GM12878 (cell line): ENCODE measurements around the gene EMILIN3. TPM values are rescaled to one million over a fixed set of nuclear protein-coding genes. Genes with fewer than 3 reads are reported as not detected.

ENCODE experiments used
- ATAC-seq: fragments of 200-7000 bp; cut with Tn5 transposase; 3 replicates; pipeline ENCODE4 v1.9.1; 2020; ENCODE audit warnings: mild to moderate bottlenecking, moderate library complexity
- BruUV-seq: library from RNA; stranded (reverse); fragments of 400-500 nt; replicated peaks from 2 replicates; lab custom pipeline; 2021; lab: Mats Ljungman, UMichigan
- CTCF ChIA-PET: fragments of 300-600 bp; sonication (Branson Sonifier 250); formaldehyde crosslinking; extraction: SDS; loops from one replicate; lab custom pipeline; 2021; ENCODE audit warnings: inconsistent platforms; lab: Yijun Ruan, JAX
- POLR2A ChIA-PET: fragments of 350-600 bp; formaldehyde crosslinking; extraction: SDS; loops from one replicate; lab custom pipeline; 2021; ENCODE audit warnings: inconsistent platforms; lab: Charles Lee
- RAD21 ChIA-PET: fragments of 300-600 bp; sonication (Branson Sonifier 250); formaldehyde crosslinking; loops from one replicate; lab custom pipeline; 2023; ENCODE audit warnings: antibody characterized with exemption; ENCODE audit not compliant: unreplicated experiment; lab: Charles Lee
- SMC1A ChIA-PET: fragments of 300-600 bp; sonication (Branson Sonifier 250); formaldehyde crosslinking; loops from one replicate; lab custom pipeline; 2023; ENCODE audit not compliant: unreplicated experiment, uncharacterized antibody; lab: Charles Lee
- DNase-seq: peaks from one replicate; pipeline ENCODE4 v3.0.0-alpha.2; 2011; ENCODE audit warnings: low read depth, low spot score
- FAIRE-seq: peaks from 3 replicates; lab custom pipeline; 2011; peaks lifted over from hg19 to GRCh38; lab: Jason Lieb, UNC
- H2AFZ ChIP-seq: 2 replicates; pipeline ENCODE4 v1.6.0; 2011; ENCODE audit warnings: low read depth, low read length, control low read depth; ENCODE audit not compliant: control insufficient read depth
- H3K27ac ChIP-seq: 2 replicates; pipeline ENCODE4 v1.5.1; 2011; ENCODE audit warnings: control low read depth; ENCODE audit not compliant: control insufficient read depth, insufficient read depth
- H3K27me3 ChIP-seq, 2 experiments: replicated peaks in 1 of 2; 2 replicates each; pipeline versions ENCODE4 v1.6.0 to v1.6.1; 2011; ENCODE audit warnings: low read length in 1 of 2; ENCODE audit not compliant: control insufficient read depth in 2 of 2, insufficient read depth in 2 of 2
- H3K36me3 ChIP-seq, 2 experiments: 2 replicates each; pipeline ENCODE4 v1.5.1; 2011; ENCODE audit warnings: low read length in 1 of 2; ENCODE audit not compliant: control insufficient read depth in 2 of 2, insufficient read depth in 2 of 2
- H3K4me1 ChIP-seq: 2 replicates; pipeline ENCODE4 v1.6.1; 2011; ENCODE audit warnings: mild to moderate bottlenecking, low read length, moderate library complexity, mixed read lengths; ENCODE audit not compliant: control insufficient read depth, insufficient read depth
- H3K4me2 ChIP-seq: 2 replicates; pipeline ENCODE4 v1.6.0; 2011; ENCODE audit warnings: control low read depth; ENCODE audit not compliant: control insufficient read depth, insufficient read depth
- H3K4me3 ChIP-seq: fragments of 200-600 bp; sonication (generic); 2 replicates; pipeline ENCODE4 v1.5.1; 2016
- H3K79me2 ChIP-seq: 2 replicates; pipeline ENCODE4 v1.6.0; 2011; ENCODE audit warnings: low read length; ENCODE audit not compliant: control insufficient read depth, insufficient read depth
- H3K9ac ChIP-seq: 2 replicates; pipeline ENCODE4 v1.8.0; 2011; ENCODE audit warnings: low read length, control low read depth, mixed read lengths; ENCODE audit not compliant: control insufficient read depth, insufficient read depth
- H3K9me3 ChIP-seq: replicated peaks from 3 replicates; pipeline ENCODE4 v1.5.1; 2011; ENCODE audit warnings: mild to moderate bottlenecking, low read length; ENCODE audit not compliant: control insufficient read depth, insufficient read depth
- H4K20me1 ChIP-seq: 2 replicates; pipeline ENCODE4 v1.6.0; 2011; ENCODE audit not compliant: control insufficient read depth, insufficient read depth
- KDM1A ChIP-seq: fragments of 200-600 bp; sonication (generic); IDR thresholded peaks from 2 replicates; pipeline ENCODE4 v1.6.1; 2016; ENCODE audit warnings: borderline replicate concordance
- NR2F1 ChIP-seq: fragments of 450-650 bp; conservative IDR thresholded peaks from 2 replicates; pipeline ENCODE4 v1.6.1; 2017; ENCODE audit warnings: mild to moderate bottlenecking
- NRF1 ChIP-seq: conservative IDR thresholded peaks from 2 replicates; pipeline ENCODE4 v1.6.1; 2011; ENCODE audit warnings: mild to moderate bottlenecking, low read depth, low read length, improper control_type of control experiment
- SMC3 ChIP-seq: IDR thresholded peaks from 2 replicates; pipeline ENCODE4 v1.6.1; 2011; ENCODE audit warnings: low read length, improper control_type of control experiment, borderline replicate concordance
- SPI1 ChIP-seq: IDR thresholded peaks from 2 replicates; pipeline ENCODE4 v1.6.1; 2011; ENCODE audit warnings: low read depth, mild to moderate bottlenecking, low read length, moderate library complexity, borderline replicate concordance; ENCODE audit not compliant: insufficient read depth
- SUPT20H ChIP-seq: IDR thresholded peaks from 2 replicates; pipeline ENCODE4 v1.6.1; 2011; ENCODE audit warnings: low read depth, mild to moderate bottlenecking, low read length, moderate library complexity, borderline replicate concordance; ENCODE audit not compliant: control insufficient read depth
- USF2 ChIP-seq: IDR thresholded peaks from 2 replicates; pipeline ENCODE4 v1.6.1; 2011; ENCODE audit warnings: low read depth, low read length, improper control_type of control experiment, borderline replicate concordance
- ZBED1 ChIP-seq: IDR thresholded peaks from 2 replicates; pipeline ENCODE4 v1.6.1; 2016; ENCODE audit warnings: borderline replicate concordance
- ZBTB4 ChIP-seq: fragments of 450-650 bp; formaldehyde crosslinking; IDR thresholded peaks from 2 replicates; pipeline ENCODE4 v1.4.0; 2022; ENCODE audit warnings: mild to moderate bottlenecking, moderate library complexity
- ZNF384 ChIP-seq: IDR thresholded peaks from 2 replicates; pipeline ENCODE4 v1.6.1; 2012; ENCODE audit warnings: low read depth, mild to moderate bottlenecking, low read length, improper control_type of control experiment, borderline replicate concordance
- WGBS: methylation state at CpG from one replicate; pipeline ENCODE4 v1.1.6; 2016; ENCODE audit warnings: low lambda C conversion rate; ENCODE audit not compliant: insufficient replicate concordance, insufficient coverage; ENCODE audit errors: missing lambda C conversion rate; 5-methylcytosine and 5-hydroxymethylcytosine counted together
- in situ Hi-C: fragments of 300-500 bp; cut with MboI; formaldehyde crosslinking; loops from 9 replicates; pipeline ENCODE4 v1.14.3; 2018; ENCODE audit warnings: mixed read lengths
- intact Hi-C: fragments of 100-400 bp; cut with micrococcal nuclease; formaldehyde crosslinking; loops from one replicate; pipeline ENCODE4 v1.14.2; 2022; ENCODE audit not compliant: unreplicated experiment
- polyA plus RNA-seq, 11 experiments: library from polyadenylated mRNA; depleted of rRNA in 4 of 11; unstranded in 6 of 11; stranded (reverse) in 5 of 11; fragments of >200 nt; fragmentation: Nextera tagmentation in 4 of 11; fragmentation: Illumina TruSeq in 1 of 11; extraction: Ambion mirVana in 4 of 11; extraction: Trizol in 1 of 11; gene quantifications; 1 replicate in 1 of 11; 2 replicates in 10 of 11; pipeline versions ENCODE4 v1.2.1 to v1.2.3, GENCODE V29; 2011 to 2016; ENCODE audit warnings: inconsistent platforms in 2 of 11, missing spikeins in 2 of 11, low read depth in 1 of 11
- total RNA-seq, 4 experiments: library from RNA; depleted of rRNA in 3 of 4; stranded (reverse); fragments of >200 nt in 3 of 4; fragmentation: Illumina TruSeq in 1 of 4; extraction: Trizol in 1 of 4; gene quantifications; 2 replicates each; pipeline versions ENCODE4 v1.2.1 to v1.2.3, GENCODE V29; 2013 to 2021
- TF ChIP-seq, protein P1 (sequence below), 3 experiments: IDR thresholded peaks in 2 of 3; conservative IDR thresholded peaks in 1 of 3; 2 replicates each; pipeline ENCODE4 v1.5.1; 2011; ENCODE audit warnings: low read depth in 3 of 3, low read length in 3 of 3, mild to moderate bottlenecking in 3 of 3, control low read depth in 2 of 3, moderate library complexity in 2 of 3, inconsistent platforms in 1 of 3, mixed read lengths in 1 of 3; ENCODE audit not compliant: control insufficient read depth in 2 of 3, insufficient read depth in 1 of 3; ENCODE audit errors: extremely low read depth in 1 of 3

Gene EMILIN3
- total and polyA plus RNA-seq, 10 of the 15 experiments (the other 5 are each of a cell fraction or from before 2014, with no cell fraction given), result not detected

DNA sequence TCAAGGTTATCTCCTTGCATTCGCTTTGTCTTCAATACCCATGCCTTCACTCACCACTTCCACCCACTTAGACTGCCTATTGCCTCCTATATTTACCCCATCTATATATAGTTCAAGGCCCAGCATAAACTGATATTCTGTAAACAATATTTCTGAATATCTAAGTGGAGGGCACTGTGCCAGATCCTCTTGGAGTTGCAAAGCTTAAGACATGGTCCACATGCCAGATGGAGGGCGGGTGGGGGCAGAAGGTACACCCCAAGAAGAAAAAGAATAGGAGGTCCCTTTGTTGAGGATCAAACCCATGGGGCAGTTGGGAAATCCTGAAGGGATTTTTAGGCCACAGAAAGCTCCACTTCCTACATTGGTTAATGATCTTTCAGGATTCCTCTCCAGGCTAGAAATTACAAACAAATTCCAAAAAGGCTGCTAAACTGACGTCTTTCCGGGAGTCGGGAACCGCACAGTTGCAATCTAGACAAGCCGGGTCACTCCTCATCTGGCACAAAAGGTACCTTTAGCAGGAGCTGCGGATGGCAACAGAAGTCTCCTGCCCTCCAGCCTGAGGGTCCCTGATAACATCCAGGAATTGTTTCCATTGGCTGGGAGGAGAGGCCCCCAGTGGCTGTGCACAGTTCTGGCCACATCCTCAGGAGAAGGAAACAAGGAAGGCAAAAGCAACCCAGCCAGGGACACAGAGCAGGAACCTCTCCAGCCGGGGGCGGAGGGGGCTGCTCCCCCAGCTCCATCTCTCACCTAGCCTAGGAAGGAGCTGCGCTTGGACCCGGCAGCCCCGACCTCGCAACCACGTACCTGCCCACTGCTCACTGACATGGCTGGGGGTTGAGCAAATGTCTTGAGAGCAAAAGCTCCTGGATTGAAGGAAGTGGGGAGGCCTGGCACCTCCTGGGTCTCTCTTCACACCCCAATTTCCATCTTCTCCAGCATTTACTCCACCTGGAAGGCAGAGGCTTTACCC is 31.9 kb downstream of the EMILIN3 start:
- DNase-seq (no peak), ATAC-seq (no peak)
- Histone ChIP-seq H3K27ac (no peak overlapping the region), H3K36me3 (no peaks in the 10 kb centered on the region), H3K9ac (no peak overlapping the region), H3K9me3 (no peaks in the 10 kb centered on the region), H2AFZ (no peak overlapping the region)
- BruUV-seq, result no TSS peak
- POLR2A ChIA-PET, result no interaction called here
- CTCF ChIA-PET, result no interaction called here
- intact Hi-C loops, result loop anchor here (5.0 kb wide), 1 partner anchor 87 kb away; no protein-coding TSS in a partner anchor
- RAD21 ChIA-PET, result no interaction called here
- in situ Hi-C loops, result no loop called here
- no peak for TF ChIP-seq SPI1
- no peak for TF ChIP-seq NR2F1
- no peak for TF ChIP-seq SUPT20H
- TF ChIP-seq ZBTB4 (CRISPR knock-in tag), result no peak
- TF ChIP-seq, protein P1, sequence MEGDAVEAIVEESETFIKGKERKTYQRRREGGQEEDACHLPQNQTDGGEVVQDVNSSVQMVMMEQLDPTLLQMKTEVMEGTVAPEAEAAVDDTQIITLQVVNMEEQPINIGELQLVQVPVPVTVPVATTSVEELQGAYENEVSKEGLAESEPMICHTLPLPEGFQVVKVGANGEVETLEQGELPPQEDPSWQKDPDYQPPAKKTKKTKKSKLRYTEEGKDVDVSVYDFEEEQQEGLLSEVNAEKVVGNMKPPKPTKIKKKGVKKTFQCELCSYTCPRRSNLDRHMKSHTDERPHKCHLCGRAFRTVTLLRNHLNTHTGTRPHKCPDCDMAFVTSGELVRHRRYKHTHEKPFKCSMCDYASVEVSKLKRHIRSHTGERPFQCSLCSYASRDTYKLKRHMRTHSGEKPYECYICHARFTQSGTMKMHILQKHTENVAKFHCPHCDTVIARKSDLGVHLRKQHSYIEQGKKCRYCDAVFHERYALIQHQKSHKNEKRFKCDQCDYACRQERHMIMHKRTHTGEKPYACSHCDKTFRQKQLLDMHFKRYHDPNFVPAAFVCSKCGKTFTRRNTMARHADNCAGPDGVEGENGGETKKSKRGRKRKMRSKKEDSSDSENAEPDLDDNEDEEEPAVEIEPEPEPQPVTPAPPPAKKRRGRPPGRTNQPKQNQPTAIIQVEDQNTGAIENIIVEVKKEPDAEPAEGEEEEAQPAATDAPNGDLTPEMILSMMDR (IDR thresholded peaks at IDR 0.05 in 2 of 3, conservative IDR thresholded peaks at IDR 0.05 in 1 of 3; ENCODE audit: control insufficient read depth in 2 of 3, extremely low read depth in 1 of 3, insufficient read depth in 1 of 3, low read depth in 3 of 3, low read length in 3 of 3), result no peak
- TF ChIP-seq SMC3, result no peak
- TF ChIP-seq ZBED1, result no peak
- TF ChIP-seq USF2, result no peak
- no peak for TF ChIP-seq ZNF384
- TF ChIP-seq KDM1A, result no peak
- no peak for TF ChIP-seq NRF1
- TF ChIP-seq, all 136 proteins: peak for 0
- WGBS, result 74% methylated on average over 15 of the region's 15 CpGs
- Histone ChIP-seq H3K79me2 (no peaks in the 10 kb centered on the region), H3K27me3 (no peaks in the 10 kb centered on the region), H3K4me2 (no peak overlapping the region), H4K20me1 (no peaks in the 10 kb centered on the region), H3K4me1 (peaks cover 1% of the 10 kb centered on the region), H3K4me3 (no peak overlapping the region)
- SMC1A ChIA-PET, result interaction anchor here (1.1 to 1.2 kb wide), 3 partner anchors 83 to 352 kb away, joined by 3 to 4 read pairs (median 3); no protein-coding TSS in a partner anchor
- no peak for FAIRE-seq
